GDM1 (cell line): ENCODE results near the gene LPAR5.
"Not testable (repeated sequence)": the region's sequence is repeated elsewhere in the genome, so short reads cannot be mapped to it uniquely, and the experiment has no call there.

ENCODE experiments used
- DNase-seq: peaks from one replicate; lab custom pipeline; 2025; lab: John Stamatoyannopoulos, UW

The LPAR5 gene

DNA sequence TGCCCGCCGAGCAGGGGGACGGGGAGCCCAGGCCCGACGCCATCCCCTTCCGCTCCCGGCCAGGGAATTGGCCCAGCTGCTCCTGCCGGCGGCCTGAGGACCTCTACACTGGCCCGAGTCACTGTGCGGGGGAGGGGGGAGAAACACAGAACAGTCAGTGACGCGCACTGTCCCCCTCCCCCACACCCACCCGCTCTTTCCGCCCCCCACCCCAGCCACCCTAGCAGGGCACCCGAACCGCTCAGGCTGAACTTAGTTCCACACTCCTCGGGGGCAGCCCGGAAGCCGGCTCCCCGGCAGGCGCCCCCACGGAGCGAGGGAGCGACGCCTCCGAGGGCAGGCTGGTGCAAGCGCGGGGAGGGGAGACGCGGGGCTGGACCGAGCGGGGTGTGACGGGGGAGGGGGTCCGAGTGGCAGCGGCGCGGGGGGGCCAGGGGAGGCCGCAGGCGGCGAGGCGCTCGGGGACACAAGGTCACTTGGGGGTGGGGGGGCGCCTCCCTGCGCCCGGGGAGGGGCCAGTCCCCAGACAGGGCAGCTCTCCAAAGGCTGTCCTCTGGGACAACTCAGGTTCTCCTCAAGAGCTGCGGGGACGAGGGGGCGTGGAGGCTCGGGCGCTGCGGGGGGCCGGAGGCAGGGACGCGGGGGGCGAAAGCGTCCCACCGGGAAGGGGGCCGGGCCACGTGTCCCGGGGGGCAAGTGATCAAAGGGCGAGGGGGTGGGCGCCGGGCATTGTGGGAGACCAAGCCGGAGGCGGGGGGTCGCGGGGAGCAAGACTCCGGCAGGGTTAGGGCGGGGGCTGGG, 29.2 kb downstream of the LPAR5 start:
- DNase-seq, result no peak

DNA sequence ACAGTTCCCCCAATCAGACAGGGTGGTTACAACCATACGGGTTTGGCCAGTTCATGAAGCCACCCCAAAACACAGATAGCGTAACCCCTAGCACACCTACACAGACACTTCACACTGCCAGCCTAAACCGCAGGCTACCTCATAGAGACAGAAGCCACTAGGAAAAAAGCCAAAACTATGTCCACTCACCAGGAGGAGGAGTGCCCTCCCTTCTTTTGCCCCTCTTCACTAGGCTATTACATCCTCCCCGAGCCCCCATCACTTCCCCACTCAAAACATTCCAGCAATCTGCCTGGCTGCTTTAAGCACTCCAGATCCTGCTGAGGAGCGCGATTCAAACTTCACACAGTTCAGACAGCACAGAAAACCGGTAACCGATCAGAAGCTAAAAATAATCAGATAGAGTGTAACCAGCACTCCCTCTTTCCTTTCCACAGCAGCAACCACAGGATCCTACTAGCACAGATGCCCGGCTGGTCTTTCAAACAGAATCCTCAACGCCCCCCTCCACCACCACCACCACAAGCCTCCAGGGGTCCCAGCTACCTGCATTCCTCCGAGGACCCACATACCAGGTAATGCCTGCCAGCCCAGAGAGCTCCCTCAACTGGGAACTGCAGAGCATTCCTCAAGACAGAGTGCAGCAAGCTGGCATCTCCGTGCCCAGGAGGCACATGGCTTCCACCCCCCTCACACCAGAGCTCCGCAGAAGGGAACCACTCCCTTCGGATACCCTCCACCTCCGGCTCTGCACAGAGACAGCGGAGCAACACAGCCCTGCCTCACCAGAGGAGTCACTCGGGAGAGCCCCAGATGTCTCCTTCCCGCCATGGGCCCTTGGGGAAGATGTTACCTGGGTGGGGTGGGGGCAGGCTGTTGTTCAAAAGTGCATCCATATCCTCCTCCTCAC, 30.1 kb downstream of the LPAR5 start:
- no peak for DNase-seq

DNA sequence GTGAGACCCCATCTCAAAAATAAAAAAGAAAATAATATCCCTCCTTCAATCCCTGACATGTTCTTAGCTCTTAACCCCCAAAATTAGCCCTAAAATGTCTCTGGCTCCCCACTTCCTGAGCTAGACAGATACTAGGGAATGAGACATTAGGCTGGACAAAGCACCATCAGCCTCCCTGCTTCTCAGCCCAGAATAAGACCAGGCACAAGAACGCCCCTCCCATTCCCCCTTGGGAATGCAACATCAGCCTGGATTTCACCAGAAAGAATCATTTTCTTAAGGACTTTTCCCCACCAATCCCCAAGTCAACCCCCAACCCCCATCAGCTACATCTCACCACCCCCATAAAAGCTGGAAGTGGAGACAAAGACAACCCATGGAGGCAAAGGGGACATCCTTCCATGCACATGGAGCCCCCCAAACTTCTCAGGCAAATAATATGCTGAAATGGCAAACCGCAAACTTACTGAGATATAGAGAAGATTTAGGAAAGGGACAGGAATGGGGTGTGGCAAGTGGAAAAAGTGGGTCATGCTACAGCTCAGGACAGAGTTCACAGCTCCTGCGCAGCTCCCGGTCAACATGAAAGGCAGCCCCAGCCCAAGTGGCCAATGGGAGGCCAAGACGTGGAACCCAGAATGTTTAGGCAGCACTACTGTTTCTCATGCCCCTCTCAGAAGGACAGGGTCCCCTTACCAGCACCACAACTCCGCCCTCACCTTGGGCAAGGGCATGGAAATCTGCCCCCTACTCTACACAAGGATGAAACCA, 31.3 kb downstream of the LPAR5 start:
- no peak for DNase-seq

DNA sequence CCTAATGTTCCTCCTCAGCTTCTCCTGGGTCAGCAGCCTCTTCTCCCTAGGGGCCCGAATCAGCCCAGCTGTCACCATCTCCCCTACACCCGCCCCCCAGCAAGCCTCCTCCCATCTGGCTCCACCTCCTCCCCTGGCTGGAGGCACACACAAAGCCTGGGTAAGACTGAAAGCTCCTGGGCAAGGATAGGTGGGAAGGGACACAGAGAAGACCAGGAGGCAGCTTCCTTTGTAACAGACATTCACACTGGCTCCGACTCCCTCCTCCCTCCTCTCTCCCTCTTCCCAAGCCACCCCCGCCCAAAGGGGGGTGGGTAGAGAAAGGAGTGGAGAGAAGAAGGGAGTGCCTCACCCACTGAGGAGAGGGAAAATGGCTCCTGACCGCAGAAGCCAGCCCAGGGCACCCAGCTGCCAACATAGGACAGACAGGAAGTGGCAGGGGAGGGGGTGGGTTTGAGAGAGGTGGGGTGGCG, 32.6 kb downstream of the LPAR5 start:
- DNase-seq, result no peak

DNA sequence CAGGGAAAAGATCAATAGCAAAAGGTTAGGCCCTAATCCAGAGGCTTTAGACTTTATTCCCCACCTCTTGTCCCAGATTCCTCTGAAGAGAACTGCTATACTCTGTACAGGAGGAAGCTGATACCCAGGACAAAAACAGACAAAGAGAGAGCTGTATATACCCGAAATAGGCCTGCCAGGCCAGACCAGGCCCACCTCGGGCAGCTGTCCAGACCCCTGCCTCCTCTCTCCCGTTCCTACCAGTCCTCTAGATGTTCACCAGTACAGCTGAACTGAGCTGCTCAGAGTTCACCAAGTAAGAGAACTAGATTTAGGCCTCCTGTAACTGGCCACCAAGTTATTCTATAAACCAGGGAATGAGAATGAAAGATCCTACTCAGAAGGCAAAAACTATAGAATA, 33.2 kb downstream of the LPAR5 start:
- no peak for DNase-seq

DNA sequence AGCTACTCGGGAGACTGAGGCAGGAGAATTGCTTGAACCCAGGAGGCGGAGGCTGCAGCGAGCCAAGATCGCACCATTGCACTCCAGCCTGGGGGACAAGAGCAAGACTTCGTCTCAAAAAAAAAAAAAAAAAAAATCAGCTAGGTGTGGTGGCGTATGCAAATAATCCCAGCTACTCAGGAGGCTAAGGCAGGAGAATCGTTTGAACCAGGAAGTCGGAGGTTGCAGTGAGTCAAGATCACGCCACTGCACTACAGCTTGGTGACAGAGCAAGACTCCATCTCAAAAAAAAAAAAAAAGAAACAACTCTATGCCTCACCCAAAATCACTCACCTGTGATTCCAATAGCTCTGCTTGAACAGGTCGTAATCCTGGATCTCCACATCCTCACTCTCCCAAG, 40.1 kb downstream of the LPAR5 start:
- not testable (repeated sequence) for DNase-seq

DNA sequence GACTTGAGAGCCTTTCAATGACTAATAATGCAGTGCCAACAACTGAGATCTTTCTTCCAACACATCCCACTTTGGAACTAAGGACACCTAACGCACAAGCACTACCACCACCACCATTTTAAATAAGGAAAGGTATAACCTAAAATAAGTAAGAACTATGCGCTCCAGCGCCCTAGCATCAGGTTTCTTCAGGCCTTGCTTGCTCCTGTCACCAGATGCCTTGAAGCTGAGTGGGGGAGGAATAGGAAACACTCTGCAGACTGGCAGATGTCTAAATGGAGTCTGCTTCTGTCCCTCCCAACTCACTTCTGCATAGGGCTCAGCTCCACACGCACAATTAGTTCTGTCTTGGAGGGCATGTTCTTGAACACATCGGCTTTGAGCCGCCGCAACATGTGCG, 43.7 kb downstream of the LPAR5 start:
- DNase-seq, result no peak

DNA sequence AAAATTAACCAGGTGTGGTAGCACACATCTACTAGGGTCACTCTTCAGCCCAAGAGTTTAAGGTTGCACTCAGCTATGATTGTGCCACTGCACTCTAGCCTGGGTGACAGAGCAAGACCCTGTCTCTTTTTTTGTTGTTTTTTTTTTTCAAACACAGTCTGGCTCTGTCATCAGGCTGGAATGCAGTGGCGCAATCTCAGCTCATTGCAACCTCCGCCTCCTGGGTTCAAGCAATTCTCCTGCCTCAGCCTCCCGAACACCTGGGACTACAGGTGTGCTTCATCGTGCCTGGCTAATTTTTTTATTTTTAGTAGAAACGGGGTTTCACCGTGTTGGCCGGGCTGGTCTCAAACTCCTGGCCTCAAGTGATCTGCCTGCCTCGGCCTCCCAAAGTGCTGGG, 49.2 kb downstream of the LPAR5 start:
- not testable (repeated sequence) for DNase-seq

DNA sequence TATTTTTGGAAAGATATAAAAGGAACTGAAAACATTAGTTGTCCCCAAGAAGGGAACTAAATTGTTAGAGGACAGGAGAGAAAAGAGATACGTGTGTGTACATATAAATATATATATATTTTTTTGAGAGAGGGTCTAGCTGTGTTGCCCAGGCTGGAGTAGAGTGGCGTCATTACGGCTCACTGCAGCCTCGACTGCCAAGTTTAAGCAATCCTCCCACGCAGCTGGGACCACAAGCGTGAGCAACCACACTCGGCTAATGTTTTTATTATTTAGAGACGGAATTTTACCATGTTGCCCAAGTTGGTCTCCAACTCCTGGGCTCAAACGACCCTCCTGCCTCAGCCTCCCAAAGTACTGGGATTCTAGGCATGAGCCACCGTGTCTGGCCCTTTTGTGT, 51.5 kb downstream of the LPAR5 start:
- no peak for DNase-seq

DNA sequence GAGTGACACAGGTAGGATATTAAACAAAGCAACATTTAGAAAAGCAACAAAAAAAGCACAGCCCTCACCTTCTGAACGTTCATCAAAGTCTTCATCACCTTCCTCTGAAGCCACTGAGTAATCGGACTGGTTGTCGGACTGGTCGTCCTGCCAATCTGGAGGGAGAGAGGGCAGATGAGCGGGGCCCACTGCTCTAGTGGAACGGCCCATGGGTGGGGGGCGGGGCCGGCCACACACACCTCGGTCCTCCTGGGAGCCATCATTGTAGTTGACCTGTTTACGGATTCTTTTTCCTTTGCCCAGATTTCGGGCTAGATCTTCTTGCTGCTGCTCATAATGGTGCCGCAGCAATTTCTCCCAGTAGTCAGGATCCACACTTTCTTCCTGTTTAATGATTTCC, 52.8 kb downstream of the LPAR5 start:
- DNase-seq, result no peak

DNA sequence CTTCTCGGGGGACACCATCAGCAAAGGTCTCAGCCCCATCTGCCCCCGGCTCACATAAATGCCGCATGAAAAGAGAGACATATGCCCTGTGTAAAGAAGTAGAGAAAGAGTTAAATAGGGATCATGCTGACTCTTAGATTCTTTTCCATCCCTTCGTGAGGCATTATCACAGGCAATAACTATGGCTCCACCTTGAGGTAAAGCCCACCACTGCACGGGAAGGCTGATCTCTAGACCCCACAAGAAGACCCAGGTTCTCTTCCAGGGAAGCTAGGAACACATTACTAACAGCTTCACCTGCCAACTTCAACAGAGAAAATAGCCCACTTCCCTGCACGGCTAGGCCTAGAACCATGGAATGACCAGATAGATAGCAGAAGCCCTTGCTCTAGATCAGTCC, 53.6 kb downstream of the LPAR5 start:
- no peak for DNase-seq

DNA sequence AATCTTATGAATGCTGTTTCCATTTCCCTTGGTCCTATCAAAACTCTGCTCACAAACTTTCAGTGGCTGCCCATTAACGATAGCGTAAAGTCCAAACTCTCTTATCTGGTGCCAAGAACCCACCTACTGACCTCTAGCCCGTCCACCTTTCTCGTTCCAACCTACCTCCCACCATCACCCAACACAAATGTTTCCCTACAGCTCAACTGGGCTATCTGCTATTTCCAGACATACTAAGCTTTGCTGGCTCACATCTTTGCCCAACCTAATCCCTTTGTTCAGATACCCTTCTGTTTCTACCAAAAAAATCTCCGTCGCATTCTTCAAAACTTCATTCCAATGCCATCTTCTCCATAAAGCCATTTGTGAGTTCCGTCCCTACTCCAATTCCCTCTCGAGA, 60.1 kb downstream of the LPAR5 start:
- no peak for DNase-seq

DNA sequence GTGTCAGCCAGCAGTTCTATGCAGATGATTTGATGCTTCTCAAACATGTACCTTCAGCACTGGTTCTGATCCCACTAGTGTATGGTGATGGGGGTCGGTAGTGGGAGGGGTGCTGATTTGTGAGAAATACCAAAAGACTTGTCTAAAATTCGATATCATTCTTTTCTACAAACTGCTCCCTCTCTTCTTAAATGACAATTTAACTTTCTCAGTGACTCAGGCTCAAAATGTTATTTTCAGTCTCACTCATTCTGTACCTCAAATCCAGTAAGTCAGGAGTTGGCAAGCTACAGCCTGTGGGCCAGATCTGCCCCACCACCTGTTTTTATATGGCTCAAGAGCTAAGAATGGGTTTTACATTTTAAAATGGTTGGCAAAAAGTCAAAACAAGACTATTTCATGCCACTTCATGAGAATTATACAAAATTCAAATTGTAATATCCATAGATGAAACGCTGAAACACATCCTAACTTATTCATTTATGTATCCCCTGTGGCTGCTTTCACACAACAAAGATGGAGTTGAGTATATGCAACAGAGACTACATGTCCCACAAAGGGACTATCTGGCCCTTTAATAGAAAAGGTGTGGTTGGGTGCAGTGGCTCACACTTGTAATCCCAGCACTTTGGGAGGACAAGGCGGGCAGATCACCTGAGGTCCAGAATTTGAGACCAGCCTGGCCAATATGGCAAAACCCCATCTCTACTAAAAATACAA, 61.0 kb downstream of the LPAR5 start:
- no peak for DNase-seq

DNA sequence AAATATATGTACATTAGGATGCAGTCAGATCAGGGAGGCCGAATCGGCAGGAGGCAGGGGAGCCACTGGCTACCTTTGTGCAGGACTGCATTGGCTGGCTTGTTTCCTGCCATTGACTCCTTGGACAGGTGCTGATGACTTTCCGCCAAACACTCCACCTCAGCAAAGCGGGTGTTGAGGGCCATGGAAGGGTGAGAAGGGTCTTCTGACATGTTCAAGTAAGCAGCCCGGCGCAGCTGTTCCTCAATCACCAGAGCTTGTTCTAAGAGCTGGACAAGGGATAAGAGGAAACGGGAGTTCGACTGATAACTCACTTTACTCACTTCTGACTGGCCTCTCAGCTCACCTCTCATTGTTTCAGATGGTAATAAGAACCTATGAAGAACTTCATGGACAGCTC, 62.8 kb downstream of the LPAR5 start:
- DNase-seq, result no peak

DNA sequence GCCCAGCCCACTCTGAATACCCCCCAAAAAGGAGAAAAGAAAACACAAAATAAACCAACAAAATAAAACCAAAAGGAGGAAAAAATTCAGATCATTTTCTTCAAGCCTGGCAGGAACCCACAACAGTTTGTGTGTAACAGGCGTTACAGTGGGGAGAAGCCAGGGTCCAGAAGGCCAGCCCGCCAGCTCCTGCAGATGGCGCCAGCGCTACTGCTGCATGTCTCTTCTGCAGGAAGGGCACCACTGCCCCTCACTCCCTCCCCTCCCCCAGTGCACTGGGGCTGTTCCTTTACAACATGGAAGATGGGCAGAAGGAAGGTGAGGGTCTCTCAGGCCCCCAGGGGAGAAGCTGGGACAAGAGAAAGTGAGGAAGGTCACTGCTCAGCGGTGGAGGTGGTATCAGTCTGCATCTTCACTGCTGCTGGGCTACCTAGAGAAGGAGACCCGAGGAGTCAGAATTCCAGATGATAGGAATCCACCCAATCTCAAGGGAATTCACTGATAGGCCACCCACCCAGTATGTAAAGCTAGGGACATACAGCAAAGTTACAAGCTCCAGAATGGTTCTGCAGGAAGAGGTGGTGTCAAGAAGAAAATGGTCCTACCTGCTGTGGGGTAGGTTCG, 65.4 kb downstream of the LPAR5 start:
- peak; percentile 44 for DNase-seq

DNA sequence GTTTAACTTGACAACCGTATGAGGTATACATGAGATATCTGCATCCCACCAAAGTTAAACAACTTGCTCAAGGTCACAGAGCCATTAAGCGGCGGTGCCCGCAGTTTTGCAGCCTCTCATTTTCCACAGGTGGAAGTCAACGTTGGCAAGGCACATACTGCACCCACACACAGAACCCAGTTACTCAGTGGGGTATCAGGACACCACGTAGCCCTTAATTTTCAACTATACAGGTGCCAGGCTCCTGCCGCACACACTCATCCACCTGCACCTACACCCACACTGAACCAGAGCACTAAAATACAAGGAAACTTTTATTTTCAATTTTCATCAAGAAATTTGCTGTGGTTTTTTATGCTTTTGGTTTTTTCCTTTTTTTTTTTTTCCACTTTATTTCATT, 66.0 kb downstream of the LPAR5 start:
- no peak for DNase-seq

DNA sequence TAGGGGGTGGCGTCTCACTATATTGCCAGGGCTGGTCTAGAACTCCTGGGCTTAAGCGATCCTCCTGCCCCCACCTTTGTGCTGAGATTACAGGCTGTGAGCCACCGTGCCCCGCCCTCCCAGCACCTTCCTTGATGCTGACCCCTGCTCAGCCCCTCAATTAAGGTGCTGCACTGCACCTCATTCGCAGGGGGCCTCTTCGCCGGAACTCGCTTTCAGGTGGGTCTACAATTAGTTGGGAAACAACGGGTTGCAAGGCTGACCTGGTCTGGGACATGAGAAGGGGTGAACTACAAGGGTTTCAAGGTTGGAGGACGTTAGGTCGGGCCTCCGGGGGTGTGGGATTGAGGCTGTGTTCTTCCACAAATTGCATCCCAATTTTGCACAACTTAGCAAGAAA, 66.4 kb downstream of the LPAR5 start:
- no peak for DNase-seq
